OCI-LY7 (cell line): ENCODE measurements around the gene MTHFD2L. TPM values are rescaled to one million over a fixed set of nuclear protein-coding genes. Genes with fewer than 3 reads are reported as not detected.
"Not testable (repeated sequence)": the region's sequence is repeated elsewhere in the genome, so short reads cannot be mapped to it uniquely, and the experiment has no call there.

ENCODE experiments used
- BruUV-seq: library from RNA; stranded (reverse); fragments of 400-500 nt; replicated peaks from 2 replicates; lab custom pipeline; 2021; lab: Mats Ljungman, UMichigan
- CTCF ChIA-PET: fragments of 300-600 bp; sonication (Branson Sonifier 250); formaldehyde crosslinking; loops from one replicate; lab custom pipeline; 2022; ENCODE audit warnings: antibody characterized with exemption; ENCODE audit not compliant: unreplicated experiment; lab: Charles Lee
- POLR2A ChIA-PET: fragments of 300-600 bp; sonication (Branson Sonifier 250); formaldehyde crosslinking; loops from one replicate; lab custom pipeline; 2022; ENCODE audit warnings: antibody characterized with exemption; lab: Charles Lee
- DNase-seq: peaks from one replicate; pipeline ENCODE4 v3.0.0-alpha.2; 2015; ENCODE audit warnings: low spot score
- H2AFZ ChIP-seq: fragments of 200-600 bp; sonication (generic), shearing (Covaris generic); 2 replicates; pipeline ENCODE4 v1.6.1; 2014; ENCODE audit warnings: mild to moderate bottlenecking, antibody characterized with exemption, low read length, moderate library complexity
- H3K27ac ChIP-seq: fragments of 200-600 bp; sonication (generic); 2 replicates; pipeline ENCODE4 v1.5.1; 2014; ENCODE audit warnings: mixed run types, low read depth, mild to moderate bottlenecking, moderate library complexity, low read length, inconsistent platforms; ENCODE audit not compliant: poor library complexity, severe bottlenecking
- H3K36me3 ChIP-seq: fragments of 200-600 bp; sonication (generic); 2 replicates; pipeline ENCODE4 v1.6.1; 2014; ENCODE audit warnings: mild to moderate bottlenecking, antibody characterized with exemption, low read length, moderate library complexity, mixed read lengths; ENCODE audit not compliant: insufficient read depth
- H3K4me1 ChIP-seq: fragments of 200-600 bp; sonication (generic); 2 replicates; pipeline ENCODE4 v1.5.1; 2014; ENCODE audit warnings: mild to moderate bottlenecking, low read length; ENCODE audit not compliant: insufficient read depth, poor library complexity, severe bottlenecking
- H3K4me2 ChIP-seq: fragments of 200-600 bp; sonication (generic); 2 replicates; pipeline ENCODE4 v1.6.1; 2014; ENCODE audit warnings: mild to moderate bottlenecking, low read length
- H3K4me3 ChIP-seq: fragments of 200-600 bp; sonication (generic); 2 replicates; pipeline ENCODE4 v1.5.1; 2014; ENCODE audit warnings: mild to moderate bottlenecking, low read depth, low read length; ENCODE audit not compliant: poor library complexity, severe bottlenecking
- H3K79me2 ChIP-seq: fragments of 200-600 bp; sonication (generic); 2 replicates; pipeline ENCODE4 v1.6.1; 2016; ENCODE audit warnings: low read depth, mild to moderate bottlenecking, low read length, moderate library complexity, mixed read lengths; ENCODE audit not compliant: insufficient read depth
- H3K9me2 ChIP-seq: fragments of 200-600 bp; sonication (generic); 2 replicates; pipeline ENCODE4 v1.6.1; 2016; ENCODE audit warnings: mild to moderate bottlenecking, low read length, mixed read lengths; ENCODE audit not compliant: insufficient read depth
- H3K9me3 ChIP-seq: fragments of 200-600 bp; sonication (generic); 2 replicates; pipeline ENCODE4 v1.6.1; 2014; ENCODE audit warnings: mild to moderate bottlenecking, mixed run types, low read length, mixed read lengths
- H4K20me1 ChIP-seq: fragments of 200-600 bp; sonication (generic); 2 replicates; pipeline ENCODE4 v1.6.1; 2014; ENCODE audit warnings: mild to moderate bottlenecking, antibody characterized with exemption, low read length, moderate library complexity, mixed read lengths; ENCODE audit not compliant: insufficient read depth
- CTCF ChIP-seq: fragments of 200-600 bp; sonication (generic); conservative IDR thresholded peaks from 2 replicates; pipeline ENCODE4 v1.5.1; 2014; ENCODE audit warnings: mild to moderate bottlenecking, antibody characterized with exemption, low read length, moderate library complexity, mixed read lengths
- EZH2phosphoT487 ChIP-seq: fragments of 200-600 bp; sonication (generic); IDR thresholded peaks from 2 replicates; pipeline ENCODE4 v1.6.1; 2018; ENCODE audit warnings: low read depth, borderline replicate concordance, mild to moderate bottlenecking, mixed run types, antibody characterized with exemption, low read length, moderate library complexity, mixed read lengths
- intact Hi-C: fragments of 100-400 bp; cut with micrococcal nuclease; formaldehyde crosslinking; loops from one replicate; pipeline ENCODE4 v1.10.0; 2022; ENCODE audit not compliant: unreplicated experiment
- total RNA-seq, 2 experiments: library from RNA; depleted of rRNA in 1 of 2; stranded (reverse); fragments of >200 nt in 1 of 2; shearing (Covaris generic) in 1 of 2; gene quantifications; 2 replicates each; pipeline ENCODE4 v1.2.3, GENCODE V29; 2014 to 2022

The MTHFD2L gene
- total RNA-seq, 2 experiments from 2014 or later = 18.7 to 18.9 TPM

- H3K27ac ChIP-seq = no peak overlapping the region
- no peak for DNase-seq
- H3K36me3 ChIP-seq = no peaks in the 10 kb centered on the region
- POLR2A ChIA-PET = no interaction called here
- TF ChIP-seq CTCF = no peak
- no peak for TF ChIP-seq EZH2phosphoT487
- no peaks in the 10 kb centered on the region for H3K9me2 ChIP-seq
- BruUV-seq = no TSS peak
- H4K20me1 ChIP-seq = no peaks in the 10 kb centered on the region
- H3K9me3 ChIP-seq = no peaks in the 10 kb centered on the region
- CTCF ChIA-PET = no interaction called here
- no peak overlapping the region for H3K4me2 ChIP-seq
- intact Hi-C loops = no loop called here
- no peak overlapping the region for H2AFZ ChIP-seq
- H3K4me3 ChIP-seq = no peak overlapping the region
- no peaks in the 10 kb centered on the region for H3K4me1 ChIP-seq
- no peaks in the 10 kb centered on the region for H3K79me2 ChIP-seq
Measured at GRCh38 chr4:74335341-74336021, 177.6 kb downstream of the MTHFD2L start.

- H3K4me2 ChIP-seq = no peak overlapping the region
- no peaks in the 10 kb centered on the region for H3K9me3 ChIP-seq
- H3K36me3 ChIP-seq = no peaks in the 10 kb centered on the region
- ChIA-PET CTCF (no interaction called here), POLR2A (interaction anchor here (1.0 kb wide), 2 partner anchors 12 to 16 kb away, joined by 3 to 4 read pairs; no protein-coding TSS in a partner anchor)
- BruUV-seq = no TSS peak
- H3K4me3 ChIP-seq = no peak overlapping the region
- H3K4me1 ChIP-seq = no peaks in the 10 kb centered on the region
- intact Hi-C loops = no loop called here
- no peak for DNase-seq
- TF ChIP-seq EZH2phosphoT487 (no peak), CTCF (no peak)
- no peak overlapping the region for H2AFZ ChIP-seq
- H3K9me2 ChIP-seq = no peaks in the 10 kb centered on the region
- H4K20me1 ChIP-seq = no peaks in the 10 kb centered on the region
- no peaks in the 10 kb centered on the region for H3K79me2 ChIP-seq
- no peak overlapping the region for H3K27ac ChIP-seq
Measured at GRCh38 chr4:74338792-74339333, 180.9 kb downstream of the MTHFD2L start.

- Histone ChIP-seq H3K36me3 (no peaks in the 10 kb centered on the region), H2AFZ (no peak overlapping the region), H3K4me1 (no peaks in the 10 kb centered on the region), H3K79me2 (no peaks in the 10 kb centered on the region), H3K4me2 (no peak overlapping the region), H3K9me3 (no peaks in the 10 kb centered on the region), H3K4me3 (no peak overlapping the region), H3K27ac (no peak overlapping the region), H4K20me1 (no peaks in the 10 kb centered on the region), H3K9me2 (no peaks in the 10 kb centered on the region)
- intact Hi-C loops = no loop called here
- no peak for TF ChIP-seq EZH2phosphoT487
- BruUV-seq = no TSS peak
- DNase-seq = no peak
- ChIA-PET POLR2A (no interaction called here), CTCF (no interaction called here)
Measured at GRCh38 chr4:74339501-74339900, 181.6 kb downstream of the MTHFD2L start.

GRCh38 chr4:74340421-74340820 is 182.5 kb downstream of the MTHFD2L start:
- H2AFZ ChIP-seq, H3K36me3 ChIP-seq, H3K9me3 ChIP-seq, H3K79me2 ChIP-seq, H3K27ac ChIP-seq, H3K4me1 ChIP-seq, BruUV-seq, DNase-seq, POLR2A ChIA-PET, H3K9me2 ChIP-seq, intact Hi-C loops, H4K20me1 ChIP-seq, CTCF ChIA-PET, H3K4me3 ChIP-seq, H3K4me2 ChIP-seq: not testable (repeated sequence)
